SU-DHL-6 (cell line): ENCODE data around the gene ABCG1.

Experiments
- EZH2phosphoT487 ChIP-seq: fragments of 200-600 bp; sonication (generic), shearing (Covaris generic); conservative IDR thresholded peaks from 2 replicates; pipeline ENCODE4 v1.6.1; 2018; ENCODE audit warnings: mild to moderate bottlenecking, antibody characterized with exemption, low read length, moderate library complexity, mixed read lengths
- TF ChIP-seq, protein P1 (sequence below): fragments of 200-600 bp; sonication (generic); IDR thresholded peaks from one replicate; pipeline ENCODE4 v1.5.1; 2017; ENCODE audit warnings: antibody characterized with exemption, mild to moderate bottlenecking, low read length, moderate library complexity; ENCODE audit not compliant: insufficient read depth, poor library complexity, severe bottlenecking

DNA sequence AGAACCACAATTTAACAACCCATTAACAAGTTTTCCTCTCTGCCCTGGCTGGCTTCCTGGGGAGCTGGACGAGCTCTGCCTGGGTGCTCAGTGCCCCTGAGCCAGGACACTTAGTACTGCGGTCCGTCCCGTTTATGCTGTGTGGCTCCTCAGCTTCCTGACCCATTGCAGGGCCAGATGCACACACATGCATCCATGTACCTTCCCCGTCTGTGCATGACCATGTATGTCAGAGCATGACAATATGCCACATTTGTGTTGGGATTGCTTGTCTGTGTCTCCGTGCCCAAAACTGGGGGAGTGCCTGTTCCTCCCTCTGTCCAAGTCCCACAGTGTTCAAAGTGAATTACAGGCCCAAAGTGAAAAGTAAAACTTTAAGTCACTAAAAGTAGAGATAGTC, 106.0 kb downstream of the ABCG1 start:
- TF ChIP-seq, protein P1, sequence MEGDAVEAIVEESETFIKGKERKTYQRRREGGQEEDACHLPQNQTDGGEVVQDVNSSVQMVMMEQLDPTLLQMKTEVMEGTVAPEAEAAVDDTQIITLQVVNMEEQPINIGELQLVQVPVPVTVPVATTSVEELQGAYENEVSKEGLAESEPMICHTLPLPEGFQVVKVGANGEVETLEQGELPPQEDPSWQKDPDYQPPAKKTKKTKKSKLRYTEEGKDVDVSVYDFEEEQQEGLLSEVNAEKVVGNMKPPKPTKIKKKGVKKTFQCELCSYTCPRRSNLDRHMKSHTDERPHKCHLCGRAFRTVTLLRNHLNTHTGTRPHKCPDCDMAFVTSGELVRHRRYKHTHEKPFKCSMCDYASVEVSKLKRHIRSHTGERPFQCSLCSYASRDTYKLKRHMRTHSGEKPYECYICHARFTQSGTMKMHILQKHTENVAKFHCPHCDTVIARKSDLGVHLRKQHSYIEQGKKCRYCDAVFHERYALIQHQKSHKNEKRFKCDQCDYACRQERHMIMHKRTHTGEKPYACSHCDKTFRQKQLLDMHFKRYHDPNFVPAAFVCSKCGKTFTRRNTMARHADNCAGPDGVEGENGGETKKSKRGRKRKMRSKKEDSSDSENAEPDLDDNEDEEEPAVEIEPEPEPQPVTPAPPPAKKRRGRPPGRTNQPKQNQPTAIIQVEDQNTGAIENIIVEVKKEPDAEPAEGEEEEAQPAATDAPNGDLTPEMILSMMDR, result no peak
- no peak for TF ChIP-seq EZH2phosphoT487
